Kasumi-1 (cell line): ENCODE data around the gene TBC1D16.

Experiments used
- DNase-seq, 2 experiments: peaks; one replicate each; lab custom pipeline; 2025; lab: John Stamatoyannopoulos, UW

Gene TBC1D16

GRCh38 chr17:80035687-80035936 is at the start of gene TBC1D16:
TSS of gene TBC1D16 (minus strand) at chr17:80035872. CDS start at chr17:80013547, 22,325 bp downstream.
- DNase-seq = no peak

GRCh38 chr17:80084773-80085172 is 49.1 kb upstream of the TBC1D16 start:
- no peak for DNase-seq

GRCh38 chr17:80083136-80083661 is 47.5 kb upstream of the TBC1D16 start:
- DNase-seq = no peak

- DNase-seq = peak; percentile 79 to 87
Observed at GRCh38 chr17:80082403-80083135, 46.9 kb upstream of the TBC1D16 start.

GRCh38 chr17:80081596-80081995 is 45.9 kb upstream of the TBC1D16 start:
- no peak for DNase-seq

- DNase-seq = no peak
Observed at GRCh38 chr17:80080081-80080480, 44.4 kb upstream of the TBC1D16 start.

GRCh38 chr17:80072410-80072809 is 36.7 kb upstream of the TBC1D16 start:
- no peak for DNase-seq

- no peak for DNase-seq
Observed at GRCh38 chr17:80071116-80071841, 35.6 kb upstream of the TBC1D16 start.

GRCh38 chr17:80070375-80071115 is 34.9 kb upstream of the TBC1D16 start:
- no peak for DNase-seq

- DNase-seq = no peak
Observed at GRCh38 chr17:80068301-80069222, 32.9 kb upstream of the TBC1D16 start.

GRCh38 chr17:80067393-80067986 is 31.8 kb upstream of the TBC1D16 start:
- DNase-seq = no peak

GRCh38 chr17:80065478-80066170 is 30.0 kb upstream of the TBC1D16 start:
- DNase-seq = no peak

- DNase-seq = no peak
Observed at GRCh38 chr17:80064696-80065095, 29.0 kb upstream of the TBC1D16 start.

GRCh38 chr17:80063830-80064585 is 28.3 kb upstream of the TBC1D16 start:
- no peak for DNase-seq

- no peak for DNase-seq
Observed at GRCh38 chr17:80061421-80061820, 25.7 kb upstream of the TBC1D16 start.

GRCh38 chr17:80060644-80061043 is 25.0 kb upstream of the TBC1D16 start:
- DNase-seq = no peak

- no peak for DNase-seq
Observed at GRCh38 chr17:80058311-80058955, 22.8 kb upstream of the TBC1D16 start.

GRCh38 chr17:80055597-80055996 is 19.9 kb upstream of the TBC1D16 start:
- no peak for DNase-seq

- DNase-seq = no peak
Observed at GRCh38 chr17:80053102-80053501, 17.4 kb upstream of the TBC1D16 start.
